ENCODE results near the gene CAPN15. TPM values are rescaled to one million over a fixed set of nuclear protein-coding genes. Genes with fewer than 3 reads are reported as not detected.
"Not testable (repeated sequence)": the region's sequence is repeated elsewhere in the genome, so short reads cannot be mapped to it uniquely, and the experiment has no call there.

CAPN15 gene
- total and polyA plus RNA-seq, 8 donors, result 25.4 to 75.7 (median 40.3) TPM

GRCh38 chr16:502179-502943, 25.2 kb upstream of the CAPN15 start:
- ATAC-seq, result peak; percentile 42 to 63 (median 56)

GRCh38 chr16:503150-504071, 24.1 kb upstream of the CAPN15 start:
- Histone ChIP-seq H3K9me3 (no peaks in the 10 kb centered on the region), H3K27ac (no peak overlapping the region), H3K4me1 (no peaks in the 10 kb centered on the region), H3K36me3 (peaks cover 0 to 4% (median 0%) of the 10 kb centered on the region in 3 donors), H3K4me3 (no peak overlapping the region), H3K27me3 (no peaks in the 10 kb centered on the region)
- no peak for DNase-seq
- intact Hi-C loops (cut with DNase I), result no loop called here
- TF ChIP-seq CTCF (IDR thresholded peaks at IDR 0.05), result no peak
- ATAC-seq, result no peak
- no peak for FAIRE-seq
- WGBS, 2 donors, result 95 to 98% methylated on average over 23 of the region's 23 CpGs

More at GRCh38 chr16:502179-502943, 25.2 kb upstream of the CAPN15 start:
- Histone ChIP-seq H3K36me3 (peaks cover 0 to 4% (median 0%) of the 10 kb centered on the region in 3 donors), H3K4me3 (no peak overlapping the region), H3K4me1 (no peaks in the 10 kb centered on the region), H3K27ac (no peak overlapping the region), H3K27me3 (no peaks in the 10 kb centered on the region), H3K9me3 (no peaks in the 10 kb centered on the region)
- WGBS, 2 donors, result 75 to 76% methylated on average over 22 of the region's 22 CpGs
- TF ChIP-seq CTCF (IDR thresholded peaks at IDR 0.05), result no peak
- DNase-seq (no peak), FAIRE-seq (no peak)
- intact Hi-C loops (cut with DNase I), result no loop called here

- Histone ChIP-seq H3K36me3 (no peaks in the 10 kb centered on the region), H3K9me3 (no peaks in the 10 kb centered on the region), H3K4me1 (no peaks in the 10 kb centered on the region), H3K4me3 (no peak overlapping the region), H3K27ac (no peak overlapping the region), H3K27me3 (no peaks in the 10 kb centered on the region)
- intact Hi-C loops (cut with DNase I), result no loop called here
- WGBS, 2 donors, result 92 to 93% methylated on average over 33 of the region's 33 CpGs
- DNase-seq (no peak), ATAC-seq (no peak), FAIRE-seq (no peak)
- TF ChIP-seq CTCF (IDR thresholded peaks at IDR 0.05), result no peak
Observed at GRCh38 chr16:505479-506245, 21.9 kb upstream of the CAPN15 start.

DNA sequence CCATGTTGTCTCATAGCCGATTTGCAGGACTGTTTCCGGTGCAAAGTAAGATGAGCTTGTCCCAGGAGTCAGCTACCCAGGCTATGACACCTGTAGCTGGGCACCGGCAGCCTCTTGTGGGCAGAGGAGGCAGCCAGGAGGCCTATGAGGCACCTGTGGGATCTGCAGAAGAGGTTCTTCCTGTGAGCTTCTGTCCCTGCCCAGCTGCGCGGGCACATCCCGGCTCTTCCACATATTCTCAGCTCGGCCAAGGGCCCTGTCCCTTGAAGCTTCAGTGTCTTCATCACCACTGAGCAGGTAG, 21.3 kb upstream of the CAPN15 start:
- no peaks in the 10 kb centered on the region for H3K9me3 ChIP-seq
- no peaks in the 10 kb centered on the region for H3K36me3 ChIP-seq
- H3K4me3 ChIP-seq, result no peak overlapping the region
- no peaks in the 10 kb centered on the region for H3K4me1 ChIP-seq
- no peaks in the 10 kb centered on the region for H3K27me3 ChIP-seq
- WGBS, 2 donors, result 92 to 93% methylated on average over 7 of the region's 7 CpGs
- no peak for FAIRE-seq
- H3K27ac ChIP-seq, result no peak overlapping the region
- no peak for ATAC-seq
- no peak for TF ChIP-seq CTCF (IDR thresholded peaks at IDR 0.05)
- no peak for DNase-seq
- intact Hi-C loops (cut with DNase I), result no loop called here

DNA sequence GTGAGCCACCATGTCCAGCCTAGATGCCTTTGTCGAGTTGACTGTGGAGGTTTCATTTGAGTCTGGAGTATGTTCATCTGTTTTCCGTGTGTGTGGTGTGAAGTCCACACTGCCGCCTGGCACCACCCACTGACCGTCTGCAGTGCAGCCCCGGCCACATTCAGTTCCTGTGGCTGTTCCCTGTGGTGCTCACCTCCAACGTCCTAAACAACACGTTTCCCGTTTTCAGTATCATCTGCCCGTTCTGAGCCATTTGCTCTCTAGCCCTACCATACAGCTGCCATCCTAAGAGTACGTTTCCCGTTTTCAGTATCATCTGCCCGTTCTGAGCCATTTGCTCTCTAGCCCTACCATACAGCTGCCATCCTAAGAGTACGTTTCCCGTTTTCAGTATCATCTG, 20.0 kb upstream of the CAPN15 start:
- ATAC-seq; H3K9me3 ChIP-seq; DNase-seq; H3K4me1 ChIP-seq; H3K27ac ChIP-seq; intact Hi-C loops (cut with DNase I); H3K27me3 ChIP-seq; FAIRE-seq; H3K4me3 ChIP-seq; H3K36me3 ChIP-seq: not testable (repeated sequence)
- 88 to 94% methylated on average over 14 of the region's 14 CpGs for WGBS, 2 donors

Data from pancreas (tissue), 10 donors.